HepG2 (cell line): Measurements from ENCODE around the gene PAK1IP1. TPM values are rescaled to one million over a fixed set of nuclear protein-coding genes. Genes with fewer than 3 reads are reported as not detected.
"Not testable (repeated sequence)": the region's sequence is repeated elsewhere in the genome, so short reads cannot be mapped to it uniquely, and the experiment has no call there.

Experiments
- CREB1 ChIP-seq, 2 experiments: fragments of 450-650 bp in 1 of 2; IDR thresholded peaks; 2 replicates each; pipeline ENCODE4 v1.6.1; 2016 to 2017; ENCODE audit warnings: control low read depth in 1 of 2, mild to moderate bottlenecking in 1 of 2, missing compliant biosample characterization in 1 of 2, missing genetic modification characterization in 1 of 2
- FOXO1 ChIP-seq: sonication (generic); formaldehyde crosslinking; IDR thresholded peaks from 2 replicates; pipeline ENCODE4 v1.4.0; 2020; ENCODE audit warnings: missing genetic modification reagents
- NONO ChIP-seq, 2 experiments: fragments of 450-650 bp in 1 of 2; sonication (generic) in 1 of 2; formaldehyde crosslinking in 1 of 2; IDR thresholded peaks in 1 of 2; conservative IDR thresholded peaks in 1 of 2; 2 replicates each; pipeline versions ENCODE4 v1.6.1 to v1.8.0; 2017 to 2022; ENCODE audit warnings: mild to moderate bottlenecking in 1 of 2, missing genetic modification reagents in 1 of 2, moderate library complexity in 1 of 2
- SKI ChIP-seq: fragments of 450-650 bp; IDR thresholded peaks from one replicate; pipeline ENCODE4 v1.6.1; 2018; ENCODE audit warnings: mild to moderate bottlenecking; ENCODE audit not compliant: partially characterized antibody
- ZKSCAN8 ChIP-seq: IDR thresholded peaks from 2 replicates; pipeline ENCODE4 v1.6.1; 2016; ENCODE audit warnings: borderline replicate concordance, missing genetic modification reagents, missing compliant biosample characterization
- ZNF329 ChIP-seq: sonication (generic); formaldehyde crosslinking; IDR thresholded peaks from 2 replicates; pipeline ENCODE4 v1.9.0; 2021; ENCODE audit warnings: low read depth, mild to moderate bottlenecking, missing genetic modification reagents
- ZNF629 ChIP-seq: sonication (generic); formaldehyde crosslinking; conservative IDR thresholded peaks from 2 replicates; pipeline ENCODE4 v1.5.0; 2020; ENCODE audit warnings: missing genetic modification reagents
- polyA plus RNA-seq, 8 experiments: library from polyadenylated mRNA; depleted of rRNA in 3 of 8; stranded (reverse) in 7 of 8; unstranded in 1 of 8; fragments of >200 nt; fragmentation: Illumina TruSeq in 4 of 8; extraction: Trizol in 4 of 8; gene quantifications; 2 replicates each; pipeline versions ENCODE4 v1.2.1 to v1.2.3, GENCODE V29; 2011 to 2016; ENCODE audit warnings: low read depth in 4 of 8, missing spikeins in 1 of 8, mixed read lengths in 1 of 8; ENCODE audit not compliant: insufficient read depth in 1 of 8
- total RNA-seq, 5 experiments: library from RNA; depleted of rRNA; stranded (reverse); fragments of >200 nt; fragmentation: Illumina TruSeq; extraction: Trizol; gene quantifications; 2 replicates each; pipeline ENCODE4 v1.2.3, GENCODE V29; 2016; ENCODE audit warnings: low read depth in 1 of 5
- TF ChIP-seq, protein P1 (sequence below): sonication (generic); formaldehyde crosslinking; conservative IDR thresholded peaks from 2 replicates; pipeline ENCODE4 v1.4.0; 2020; ENCODE audit warnings: missing genetic modification reagents
- TF ChIP-seq, protein P2 (sequence below): sonication (generic); formaldehyde crosslinking; IDR thresholded peaks from 2 replicates; pipeline ENCODE4 v1.4.0; 2020; ENCODE audit warnings: missing genetic modification reagents
- TF ChIP-seq, protein P3 (sequence below): IDR thresholded peaks from 2 replicates; pipeline ENCODE4 v1.6.1; 2016; ENCODE audit warnings: low read depth, control low read depth
- TF ChIP-seq, protein P4 (sequence below): sonication (generic); formaldehyde crosslinking; IDR thresholded peaks from 2 replicates; pipeline ENCODE4 v1.4.0; 2020; ENCODE audit warnings: low read depth, mild to moderate bottlenecking, missing genetic modification reagents
- TF ChIP-seq, protein P5 (sequence below): sonication (generic); formaldehyde crosslinking; IDR thresholded peaks from 2 replicates; pipeline ENCODE4 v1.4.0; 2020; ENCODE audit warnings: missing genetic modification reagents; ENCODE audit errors: not compliant biosample characterization
- TF ChIP-seq, protein P6 (sequence below): sonication (generic); formaldehyde crosslinking; IDR thresholded peaks from 2 replicates; pipeline ENCODE4 v1.8.1; 2023; ENCODE audit warnings: missing genetic modification reagents, inconsistent platforms, borderline replicate concordance

The PAK1IP1 gene
- total and polyA plus RNA-seq, 2 of the 13 experiments (the other 11 are each of a cell fraction or from before 2014, with no cell fraction given), result 23.4 to 66.2 TPM

DNA sequence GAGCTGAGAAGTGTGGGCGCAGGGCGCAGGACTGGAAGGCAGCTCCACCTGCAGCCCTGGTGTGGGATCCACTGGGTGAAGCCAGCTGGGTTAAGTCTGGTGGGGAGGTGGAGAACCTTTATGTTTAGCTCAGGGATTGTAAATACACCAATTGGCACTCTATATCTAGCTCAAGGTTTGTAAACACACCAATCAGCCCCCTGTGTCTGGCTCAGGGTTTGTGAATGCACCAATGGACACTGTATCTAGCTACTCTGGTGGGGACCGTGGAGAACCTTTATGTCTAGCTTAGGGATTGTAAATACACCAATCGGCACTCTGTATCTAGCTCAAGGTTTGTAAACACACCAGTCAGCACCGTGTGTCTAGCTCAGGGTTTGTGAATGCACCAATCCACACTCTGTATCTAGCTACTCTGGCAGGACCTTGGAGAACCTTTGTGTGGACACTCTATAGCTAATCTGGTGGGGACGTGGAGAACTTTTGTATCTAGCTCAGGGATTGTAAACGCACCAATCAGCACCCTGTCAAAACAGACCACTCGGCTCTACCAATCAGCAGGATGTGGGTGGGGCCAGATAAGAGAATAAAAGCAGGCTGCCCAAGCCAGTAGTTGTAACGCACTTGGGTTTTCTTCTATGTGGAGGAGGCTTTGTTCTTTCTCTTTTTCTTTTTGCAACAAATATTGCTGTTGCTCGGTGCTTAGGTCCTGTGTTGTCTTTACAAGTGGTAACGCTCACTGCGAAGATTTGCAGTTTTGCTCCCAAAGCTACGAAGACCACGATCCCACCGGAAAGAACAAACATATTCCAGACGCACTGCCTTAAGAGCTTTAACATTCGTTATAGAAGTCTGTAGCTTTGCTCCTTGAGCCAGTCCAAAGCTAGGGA is 26.4 kb downstream of the PAK1IP1 start (continued):
- TF ChIP-seq, protein P1, sequence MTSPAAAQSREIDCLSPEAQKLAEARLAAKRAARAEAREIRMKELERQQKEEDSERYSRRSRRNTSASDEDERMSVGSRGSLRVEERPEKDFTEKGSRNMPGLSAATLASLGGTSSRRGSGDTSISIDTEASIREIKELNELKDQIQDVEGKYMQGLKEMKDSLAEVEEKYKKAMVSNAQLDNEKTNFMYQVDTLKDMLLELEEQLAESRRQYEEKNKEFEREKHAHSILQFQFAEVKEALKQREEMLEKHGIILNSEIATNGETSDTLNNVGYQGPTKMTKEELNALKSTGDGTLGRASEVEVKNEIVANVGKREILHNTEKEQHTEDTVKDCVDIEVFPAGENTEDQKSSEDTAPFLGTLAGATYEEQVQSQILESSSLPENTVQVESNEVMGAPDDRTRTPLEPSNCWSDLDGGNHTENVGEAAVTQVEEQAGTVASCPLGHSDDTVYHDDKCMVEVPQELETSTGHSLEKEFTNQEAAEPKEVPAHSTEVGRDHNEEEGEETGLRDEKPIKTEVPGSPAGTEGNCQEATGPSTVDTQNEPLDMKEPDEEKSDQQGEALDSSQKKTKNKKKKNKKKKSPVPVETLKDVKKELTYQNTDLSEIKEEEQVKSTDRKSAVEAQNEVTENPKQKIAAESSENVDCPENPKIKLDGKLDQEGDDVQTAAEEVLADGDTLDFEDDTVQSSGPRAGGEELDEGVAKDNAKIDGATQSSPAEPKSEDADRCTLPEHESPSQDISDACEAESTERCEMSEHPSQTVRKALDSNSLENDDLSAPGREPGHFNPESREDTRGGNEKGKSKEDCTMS (CRISPR knock-in tag), result 0 out of 2 replicates have a peak, but pooled peaks have one; percentile 69
- TF ChIP-seq ZNF329 (CRISPR knock-in tag) (peak; percentile 36; the same call in 1 of the 2 replicates), ZNF629 (CRISPR knock-in tag) (peak; percentile 10; the same call in 1 of the 2 replicates), NONO (CRISPR knock-in tag; conservative IDR thresholded peaks at IDR 0.05) (peak; percentile 68; the same call in 1 of the 2 replicates), CREB1 (IDR thresholded peaks at IDR 0.05) (peak; percentile 63), CREB1 (CRISPR knock-in tag; IDR thresholded peaks at IDR 0.05) (0 out of 2 replicates have a peak, but pooled peaks have one; percentile 42), FOXO1 (CRISPR knock-in tag) (0 out of 2 replicates have a peak, but pooled peaks have one; percentile 5), SKI (peak; percentile 6), ZKSCAN8 (CRISPR knock-in tag) (peak; percentile 33; the same call in 1 of the 2 replicates)
- TF ChIP-seq, protein P2, sequence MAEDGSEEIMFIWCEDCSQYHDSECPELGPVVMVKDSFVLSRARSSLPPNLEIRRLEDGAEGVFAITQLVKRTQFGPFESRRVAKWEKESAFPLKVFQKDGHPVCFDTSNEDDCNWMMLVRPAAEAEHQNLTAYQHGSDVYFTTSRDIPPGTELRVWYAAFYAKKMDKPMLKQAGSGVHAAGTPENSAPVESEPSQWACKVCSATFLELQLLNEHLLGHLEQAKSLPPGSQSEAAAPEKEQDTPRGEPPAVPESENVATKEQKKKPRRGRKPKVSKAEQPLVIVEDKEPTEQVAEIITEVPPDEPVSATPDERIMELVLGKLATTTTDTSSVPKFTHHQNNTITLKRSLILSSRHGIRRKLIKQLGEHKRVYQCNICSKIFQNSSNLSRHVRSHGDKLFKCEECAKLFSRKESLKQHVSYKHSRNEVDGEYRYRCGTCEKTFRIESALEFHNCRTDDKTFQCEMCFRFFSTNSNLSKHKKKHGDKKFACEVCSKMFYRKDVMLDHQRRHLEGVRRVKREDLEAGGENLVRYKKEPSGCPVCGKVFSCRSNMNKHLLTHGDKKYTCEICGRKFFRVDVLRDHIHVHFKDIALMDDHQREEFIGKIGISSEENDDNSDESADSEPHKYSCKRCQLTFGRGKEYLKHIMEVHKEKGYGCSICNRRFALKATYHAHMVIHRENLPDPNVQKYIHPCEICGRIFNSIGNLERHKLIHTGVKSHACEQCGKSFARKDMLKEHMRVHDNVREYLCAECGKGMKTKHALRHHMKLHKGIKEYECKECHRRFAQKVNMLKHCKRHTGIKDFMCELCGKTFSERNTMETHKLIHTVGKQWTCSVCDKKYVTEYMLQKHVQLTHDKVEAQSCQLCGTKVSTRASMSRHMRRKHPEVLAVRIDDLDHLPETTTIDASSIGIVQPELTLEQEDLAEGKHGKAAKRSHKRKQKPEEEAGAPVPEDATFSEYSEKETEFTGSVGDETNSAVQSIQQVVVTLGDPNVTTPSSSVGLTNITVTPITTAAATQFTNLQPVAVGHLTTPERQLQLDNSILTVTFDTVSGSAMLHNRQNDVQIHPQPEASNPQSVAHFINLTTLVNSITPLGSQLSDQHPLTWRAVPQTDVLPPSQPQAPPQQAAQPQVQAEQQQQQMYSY (CRISPR knock-in tag), result 0 out of 2 replicates have a peak, but pooled peaks have one; percentile 56
- not testable (repeated sequence) for TF ChIP-seq NONO (IDR thresholded peaks at IDR 0.05)
- TF ChIP-seq, protein P3, sequence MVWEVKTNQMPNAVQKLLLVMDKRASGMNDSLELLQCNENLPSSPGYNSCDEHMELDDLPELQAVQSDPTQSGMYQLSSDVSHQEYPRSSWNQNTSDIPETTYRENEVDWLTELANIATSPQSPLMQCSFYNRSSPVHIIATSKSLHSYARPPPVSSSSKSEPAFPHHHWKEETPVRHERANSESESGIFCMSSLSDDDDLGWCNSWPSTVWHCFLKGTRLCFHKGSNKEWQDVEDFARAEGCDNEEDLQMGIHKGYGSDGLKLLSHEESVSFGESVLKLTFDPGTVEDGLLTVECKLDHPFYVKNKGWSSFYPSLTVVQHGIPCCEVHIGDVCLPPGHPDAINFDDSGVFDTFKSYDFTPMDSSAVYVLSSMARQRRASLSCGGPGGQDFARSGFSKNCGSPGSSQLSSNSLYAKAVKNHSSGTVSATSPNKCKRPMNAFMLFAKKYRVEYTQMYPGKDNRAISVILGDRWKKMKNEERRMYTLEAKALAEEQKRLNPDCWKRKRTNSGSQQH, result peak; percentile 80; the same call in 1 of the 2 replicates
- TF ChIP-seq, protein P4, sequence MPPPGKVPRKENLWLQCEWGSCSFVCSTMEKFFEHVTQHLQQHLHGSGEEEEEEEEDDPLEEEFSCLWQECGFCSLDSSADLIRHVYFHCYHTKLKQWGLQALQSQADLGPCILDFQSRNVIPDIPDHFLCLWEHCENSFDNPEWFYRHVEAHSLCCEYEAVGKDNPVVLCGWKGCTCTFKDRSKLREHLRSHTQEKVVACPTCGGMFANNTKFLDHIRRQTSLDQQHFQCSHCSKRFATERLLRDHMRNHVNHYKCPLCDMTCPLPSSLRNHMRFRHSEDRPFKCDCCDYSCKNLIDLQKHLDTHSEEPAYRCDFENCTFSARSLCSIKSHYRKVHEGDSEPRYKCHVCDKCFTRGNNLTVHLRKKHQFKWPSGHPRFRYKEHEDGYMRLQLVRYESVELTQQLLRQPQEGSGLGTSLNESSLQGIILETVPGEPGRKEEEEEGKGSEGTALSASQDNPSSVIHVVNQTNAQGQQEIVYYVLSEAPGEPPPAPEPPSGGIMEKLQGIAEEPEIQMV (CRISPR knock-in tag), result 0 out of 2 replicates have a peak, but pooled peaks have one; percentile 41
- TF ChIP-seq, protein P5, sequence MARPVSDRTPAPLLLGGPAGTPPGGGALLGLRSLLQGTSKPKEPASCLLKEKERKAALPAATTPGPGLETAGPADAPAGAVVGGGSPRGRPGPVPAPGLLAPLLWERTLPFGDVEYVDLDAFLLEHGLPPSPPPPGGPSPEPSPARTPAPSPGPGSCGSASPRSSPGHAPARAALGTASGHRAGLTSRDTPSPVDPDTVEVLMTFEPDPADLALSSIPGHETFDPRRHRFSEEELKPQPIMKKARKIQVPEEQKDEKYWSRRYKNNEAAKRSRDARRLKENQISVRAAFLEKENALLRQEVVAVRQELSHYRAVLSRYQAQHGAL (CRISPR knock-in tag), result peak; percentile 69
- TF ChIP-seq, protein P6, sequence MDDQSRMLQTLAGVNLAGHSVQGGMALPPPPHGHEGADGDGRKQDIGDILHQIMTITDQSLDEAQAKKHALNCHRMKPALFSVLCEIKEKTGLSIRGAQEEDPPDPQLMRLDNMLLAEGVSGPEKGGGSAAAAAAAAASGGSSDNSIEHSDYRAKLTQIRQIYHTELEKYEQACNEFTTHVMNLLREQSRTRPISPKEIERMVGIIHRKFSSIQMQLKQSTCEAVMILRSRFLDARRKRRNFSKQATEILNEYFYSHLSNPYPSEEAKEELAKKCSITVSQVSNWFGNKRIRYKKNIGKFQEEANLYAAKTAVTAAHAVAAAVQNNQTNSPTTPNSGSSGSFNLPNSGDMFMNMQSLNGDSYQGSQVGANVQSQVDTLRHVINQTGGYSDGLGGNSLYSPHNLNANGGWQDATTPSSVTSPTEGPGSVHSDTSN (CRISPR knock-in tag), result 0 out of 2 replicates have a peak, but pooled peaks have one; percentile 40
